ENCODE results near the gene SPACA5B.
"Not testable (repeated sequence)": the region's sequence is repeated elsewhere in the genome, so short reads cannot be mapped to it uniquely, and the experiment has no call there.

Gene SPACA5B

GRCh38 chrX:48179691-48180090 is 49.3 kb downstream of the SPACA5B start:
- no peak overlapping the region for H3K9ac ChIP-seq (ENCODE audit: low read length)

GRCh38 chrX:48180811-48181210 is 50.4 kb downstream of the SPACA5B start:
- H4K20me1 ChIP-seq (ENCODE audit: insufficient read depth, low read length): no peaks in the 10 kb centered on the region
- no peak overlapping the region for H3K9ac ChIP-seq (ENCODE audit: low read length)
- TF ChIP-seq CTCF (IDR thresholded peaks at IDR 0.05; ENCODE audit: low read depth, low read length): no peak
- no peak for TF ChIP-seq EZH2phosphoT487 (IDR thresholded peaks at IDR 0.05; ENCODE audit: low read depth)
- no peaks in the 10 kb centered on the region for H3K27me3 ChIP-seq (ENCODE audit: low read depth, low read length)
- H3K36me3 ChIP-seq (replicated peaks; ENCODE audit: low read depth, low read length): no peaks in the 10 kb centered on the region
- H3K4me1 ChIP-seq (ENCODE audit: low read length): no peaks in the 10 kb centered on the region
- no peak overlapping the region for H3K27ac ChIP-seq (ENCODE audit: low read length)
- H3K79me2 ChIP-seq (ENCODE audit: low read length): no peaks in the 10 kb centered on the region
- no peak overlapping the region for H3K4me2 ChIP-seq (ENCODE audit: low read length)
- no peaks in the 10 kb centered on the region for H3K9me3 ChIP-seq (ENCODE audit: insufficient read depth, low read length)
- no peak overlapping the region for H2AFZ ChIP-seq (ENCODE audit: low read depth, low read length)
- H3K4me3 ChIP-seq (ENCODE audit: low read length): no peak overlapping the region

More at GRCh38 chrX:48179691-48180090, 49.3 kb downstream of the SPACA5B start:
- H2AFZ ChIP-seq (ENCODE audit: low read depth, low read length): no peak overlapping the region
- H3K79me2 ChIP-seq (ENCODE audit: low read length): no peaks in the 10 kb centered on the region
- no peaks in the 10 kb centered on the region for H3K27me3 ChIP-seq (ENCODE audit: low read depth, low read length)
- no peaks in the 10 kb centered on the region for H4K20me1 ChIP-seq (ENCODE audit: insufficient read depth, low read length)
- H3K9me3 ChIP-seq (ENCODE audit: insufficient read depth, low read length): no peaks in the 10 kb centered on the region
- no peak overlapping the region for H3K4me2 ChIP-seq (ENCODE audit: low read length)
- TF ChIP-seq CTCF (IDR thresholded peaks at IDR 0.05; ENCODE audit: low read depth, low read length) (no peak), EZH2phosphoT487 (IDR thresholded peaks at IDR 0.05; ENCODE audit: low read depth) (no peak)
- no peak overlapping the region for H3K4me3 ChIP-seq (ENCODE audit: low read length)
- H3K4me1 ChIP-seq (ENCODE audit: low read length): no peaks in the 10 kb centered on the region
- no peak overlapping the region for H3K27ac ChIP-seq (ENCODE audit: low read length)
- no peaks in the 10 kb centered on the region for H3K36me3 ChIP-seq (replicated peaks; ENCODE audit: low read depth, low read length)

- H3K27ac ChIP-seq (ENCODE audit: low read length); H3K79me2 ChIP-seq (ENCODE audit: low read length); H4K20me1 ChIP-seq (ENCODE audit: insufficient read depth, low read length); H3K9me3 ChIP-seq (ENCODE audit: insufficient read depth, low read length); H2AFZ ChIP-seq (ENCODE audit: low read depth, low read length); H3K4me3 ChIP-seq (ENCODE audit: low read length); H3K27me3 ChIP-seq (ENCODE audit: low read depth, low read length); H3K4me2 ChIP-seq (ENCODE audit: low read length); H3K36me3 ChIP-seq (replicated peaks; ENCODE audit: low read depth, low read length); H3K9ac ChIP-seq (ENCODE audit: low read length); H3K4me1 ChIP-seq (ENCODE audit: low read length): not testable (repeated sequence)
Measured at GRCh38 chrX:48181882-48182281, 51.5 kb downstream of the SPACA5B start.

Measured in OCI-LY3 (cell line).